C4-2B (cell line): Measurements from ENCODE around the gene DGKH.

Experiments
- H3K27ac ChIP-seq: fragments of 450-650 bp; 2 replicates; pipeline ENCODE4 v1.5.1; 2017
- CTCF ChIP-seq: fragments of 450-650 bp; conservative IDR thresholded peaks from 2 replicates; pipeline ENCODE4 v1.5.1; 2017; ENCODE audit warnings: mild to moderate bottlenecking
- ZFX ChIP-seq: fragments of 450-650 bp; IDR thresholded peaks from 2 replicates; pipeline ENCODE4 v1.6.1; 2017

Gene DGKH

GRCh38 chr13:42041011-42041683, 7.3 kb upstream of the DGKH start:
- peak overlapping the region; percentile 86 for H3K27ac ChIP-seq
- TF ChIP-seq CTCF (no peak), ZFX (no peak)

DNA sequence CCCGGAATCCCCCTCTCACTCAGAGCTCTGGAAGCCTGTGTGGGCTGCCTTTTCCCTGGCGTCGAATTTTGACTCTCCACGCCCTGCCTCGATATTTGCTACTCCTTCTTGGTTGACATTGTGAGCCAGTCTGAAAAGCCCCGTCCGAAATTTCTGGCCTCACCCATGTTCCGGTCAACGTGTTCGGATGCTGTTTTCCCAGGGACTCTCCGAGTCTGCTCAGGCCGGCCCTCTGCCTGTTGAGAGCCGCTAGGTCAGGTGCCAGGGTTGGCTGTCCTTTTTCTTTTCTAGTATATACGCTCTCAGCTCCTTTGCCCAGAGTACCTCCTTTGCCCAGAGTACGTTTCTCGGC, 6.8 kb upstream of the DGKH start:
- peak overlapping the region; percentile 86; the same call in 1 of the 2 replicates for H3K27ac ChIP-seq
- TF ChIP-seq CTCF = peak; percentile 53
- TF ChIP-seq ZFX = no peak

- TF ChIP-seq ZFX (no peak), CTCF (no peak)
- H3K27ac ChIP-seq = no peak overlapping the region
Observed at GRCh38 chr13:42043676-42044075, 4.8 kb upstream of the DGKH start.

- no peak overlapping the region for H3K27ac ChIP-seq
- no peak for TF ChIP-seq ZFX
- TF ChIP-seq CTCF = no peak
Observed at GRCh38 chr13:42046448-42046847, 2.0 kb upstream of the DGKH start.

- H3K27ac ChIP-seq = peak overlapping the region; percentile 88
- TF ChIP-seq ZFX = no peak
- TF ChIP-seq CTCF = no peak
Observed at GRCh38 chr13:42047561-42048341, 697 bp upstream of the DGKH start.

DNA sequence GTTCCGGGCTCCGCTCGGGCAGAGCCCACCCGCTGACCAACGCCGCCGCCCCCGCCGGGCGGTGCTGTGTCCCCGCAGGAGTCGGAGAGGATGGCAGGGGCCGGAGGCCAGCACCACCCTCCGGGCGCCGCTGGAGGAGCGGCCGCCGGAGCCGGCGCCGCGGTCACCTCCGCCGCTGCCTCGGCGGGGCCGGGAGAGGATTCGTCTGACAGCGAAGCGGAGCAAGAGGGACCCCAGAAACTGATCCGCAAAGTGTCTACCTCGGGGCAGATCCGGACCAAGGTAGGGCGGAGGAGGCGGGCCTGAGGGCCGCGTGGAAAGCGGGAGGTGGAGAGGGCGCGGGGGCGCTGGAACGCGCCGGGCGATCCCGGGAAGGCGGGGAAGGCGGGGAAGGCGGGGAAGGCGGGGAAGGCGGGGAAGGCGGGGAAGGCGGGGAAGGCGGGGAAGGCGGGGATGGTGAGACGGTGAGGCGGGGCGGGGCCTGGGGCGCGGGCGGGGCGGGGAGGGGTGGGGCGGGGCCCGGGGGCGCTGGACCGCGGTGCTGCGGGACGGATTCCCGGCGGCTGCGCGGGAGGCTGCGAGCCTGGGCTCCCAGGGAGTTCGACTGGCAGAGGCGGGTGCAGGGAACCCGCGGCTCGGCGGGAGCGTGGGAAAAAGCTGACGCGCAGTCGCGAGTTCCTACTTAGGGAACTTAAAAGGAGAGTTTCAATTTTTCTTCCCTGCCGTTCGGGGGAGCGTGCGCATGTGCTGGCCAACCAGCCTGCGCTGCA, 421 bp downstream of the DGKH start:
- peak overlapping the region; percentile 88 for H3K27ac ChIP-seq
- TF ChIP-seq CTCF = peak; percentile 36
- no peak for TF ChIP-seq ZFX

GRCh38 chr13:42049454-42049813, 986 bp downstream of the DGKH start:
- TF ChIP-seq ZFX (no peak), CTCF (no peak)
- peak overlapping the region; percentile 88 for H3K27ac ChIP-seq
